MCF 10A (cell line): Measurements from ENCODE around the gene RASAL1. TPM values are rescaled to one million over a fixed set of nuclear protein-coding genes. Genes with fewer than 3 reads are reported as not detected.

Experiments used
- BruUV-seq: library from RNA; stranded (reverse); fragments of 400-500 nt; replicated peaks from 2 replicates; lab custom pipeline; 2021; lab: Mats Ljungman, UMichigan
- CTCF ChIA-PET: fragments of 300-600 bp; sonication (Branson Sonifier 250); formaldehyde crosslinking; extraction: SDS; loops from one replicate; lab custom pipeline; 2021; ENCODE audit warnings: antibody characterized with exemption, inconsistent platforms; lab: Yijun Ruan, JAX
- POLR2A ChIA-PET: fragments of 300-600, 350-650 bp; sonication (Branson Sonifier 250); formaldehyde crosslinking; extraction: SDS; loops from one replicate; lab custom pipeline; 2020; ENCODE audit warnings: antibody characterized with exemption, inconsistent platforms; lab: Yijun Ruan, JAX
- DNase-seq: peaks from one replicate; pipeline ENCODE4 v3.0.0-alpha.2; 2018; ENCODE audit not compliant: unreplicated experiment
- H3K27ac Mint-ChIP-seq: one replicate; pipeline ENCODE4 v1.8.0; 2022; ENCODE audit warnings: mild to moderate bottlenecking, low read depth, mixed read lengths; ENCODE audit not compliant: unreplicated experiment
- H3K27me3 Mint-ChIP-seq: one replicate; pipeline ENCODE4 v1.8.0; 2022; ENCODE audit warnings: mixed read lengths; ENCODE audit not compliant: insufficient read depth, unreplicated experiment
- H3K36me3 Mint-ChIP-seq: one replicate; pipeline ENCODE4 v1.8.0; 2022; ENCODE audit warnings: mild to moderate bottlenecking, moderate library complexity, mixed read lengths; ENCODE audit not compliant: insufficient read depth, unreplicated experiment
- H3K4me1 Mint-ChIP-seq: one replicate; pipeline ENCODE4 v1.8.0; 2022; ENCODE audit warnings: mixed read lengths; ENCODE audit not compliant: insufficient read depth, unreplicated experiment
- H3K4me3 Mint-ChIP-seq: one replicate; pipeline ENCODE4 v1.8.0; 2022; ENCODE audit warnings: mild to moderate bottlenecking, moderate library complexity, mixed read lengths; ENCODE audit not compliant: unreplicated experiment
- H3K9me3 Mint-ChIP-seq: one replicate; pipeline ENCODE4 v1.8.0; 2022; ENCODE audit warnings: mixed read lengths; ENCODE audit not compliant: unreplicated experiment
- CTCF ChIP-seq: fragments of 200-600 bp; IDR thresholded peaks from one replicate; pipeline ENCODE4 v1.8.0; 2022; ENCODE audit warnings: antibody characterized with exemption, mild to moderate bottlenecking; ENCODE audit not compliant: unreplicated experiment
- intact Hi-C: fragments of 100-400 bp; cut with micrococcal nuclease; formaldehyde crosslinking; loops from 2 replicates; pipeline ENCODE4 v1.14.1; 2022
- total RNA-seq: library from RNA; stranded (reverse); gene quantifications from 2 replicates; pipeline ENCODE4 v1.2.3, GENCODE V29; 2022

RASAL1 gene
- total RNA-seq, 1 experiment from 2014 or later: not detected

DNA sequence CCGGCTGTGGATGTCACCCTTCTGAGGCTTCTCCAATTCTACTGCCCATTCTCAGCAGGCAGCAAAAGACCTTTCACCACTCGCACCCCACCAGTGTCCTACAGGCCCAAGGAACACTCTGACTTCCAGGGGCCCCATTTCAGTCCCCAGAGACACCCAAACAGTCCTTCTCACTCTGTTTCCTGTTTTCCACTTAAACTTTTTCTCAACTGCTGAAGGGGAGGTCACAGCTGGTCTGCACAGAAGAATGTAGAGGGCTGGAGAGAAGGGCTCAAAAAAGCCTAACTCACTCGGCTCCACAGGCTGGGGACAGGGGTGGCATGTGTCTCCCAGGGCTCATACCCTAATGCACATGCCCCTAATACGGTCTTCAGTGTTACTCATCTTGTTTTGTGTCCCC lies 83.2 kb downstream of the RASAL1 start:
- POLR2A ChIA-PET: no interaction called here
- Mint-ChIP-seq H3K4me1 (no peaks in the 10 kb centered on the region), H3K9me3 (no peaks in the 10 kb centered on the region), H3K27me3 (peaks cover 47% of the 10 kb centered on the region), H3K27ac (no peak overlapping the region), H3K4me3 (no peak overlapping the region), H3K36me3 (no peaks in the 10 kb centered on the region)
- intact Hi-C loops: no loop called here
- DNase-seq: no peak
- BruUV-seq: no TSS peak
- no peak for TF ChIP-seq CTCF
- CTCF ChIA-PET: interaction anchor here (0.6 kb wide), 1 partner anchor 21 kb away, joined by 3 read pairs; no protein-coding TSS in a partner anchor

DNA sequence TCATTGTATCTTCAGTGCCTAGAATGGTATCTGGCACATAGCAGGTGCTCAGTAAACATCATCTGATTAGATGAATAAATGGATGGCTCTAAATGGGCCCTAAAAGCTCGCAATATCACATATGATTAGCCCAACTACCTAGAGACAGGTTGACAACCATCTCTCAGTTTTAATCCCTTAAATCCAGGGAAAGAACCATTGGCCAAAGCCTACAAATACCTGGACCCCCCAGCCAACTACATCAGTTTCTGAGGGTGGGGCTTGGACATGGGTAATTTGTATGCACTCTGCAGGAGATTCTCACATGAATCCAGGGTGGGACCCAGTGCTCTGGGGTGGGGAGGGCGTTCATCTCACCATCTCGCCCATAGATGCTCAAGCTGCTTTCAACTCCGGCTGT lies 83.8 kb downstream of the RASAL1 start:
- ChIA-PET POLR2A (no interaction called here), CTCF (interaction anchor here (0.7 to 5.0 kb wide), 3 partner anchors 47 to 388 kb away, joined by 3 to 131 read pairs (median 3); no protein-coding TSS in a partner anchor)
- H3K27ac Mint-ChIP-seq: no peak overlapping the region
- BruUV-seq: no TSS peak
- intact Hi-C loops: no loop called here
- no peak overlapping the region for H3K4me3 Mint-ChIP-seq
- no peaks in the 10 kb centered on the region for H3K36me3 Mint-ChIP-seq
- no peak for TF ChIP-seq CTCF
- H3K4me1 Mint-ChIP-seq: no peaks in the 10 kb centered on the region
- peaks cover 47% of the 10 kb centered on the region for H3K27me3 Mint-ChIP-seq
- no peak for DNase-seq
- no peaks in the 10 kb centered on the region for H3K9me3 Mint-ChIP-seq

- Mint-ChIP-seq H3K4me3 (no peak overlapping the region), H3K9me3 (no peaks in the 10 kb centered on the region), H3K4me1 (no peaks in the 10 kb centered on the region), H3K27me3 (peaks cover 41% of the 10 kb centered on the region), H3K36me3 (no peaks in the 10 kb centered on the region), H3K27ac (no peak overlapping the region)
- DNase-seq: no peak
- BruUV-seq: no TSS peak
- ChIA-PET CTCF (interaction anchor here (0.6 to 5.0 kb wide), 5 partner anchors 48 to 204 kb away, joined by 3 to 131 read pairs (median 18); partner anchors contain the start of gene CFAP73), POLR2A (interaction anchor here (0.5 kb wide), 1 partner anchor 760 kb away, joined by 4 read pairs; no protein-coding TSS in a partner anchor)
- no peak for TF ChIP-seq CTCF
- intact Hi-C loops: no loop called here
These were observed 84.8 kb downstream of the RASAL1 start for GRCh38 chr12:113050795-113051194.

GRCh38 chr12:113049976-113050742 lies 85.4 kb downstream of the RASAL1 start:
- ChIA-PET CTCF (interaction anchor here (0.6 to 5.0 kb wide), 8 partner anchors 10 to 204 kb away, joined by 3 to 131 read pairs (median 16); partner anchors contain the start of gene CFAP73), POLR2A (interaction anchor here (0.6 kb wide), 1 partner anchor 36 kb away, joined by 4 read pairs; no protein-coding TSS in a partner anchor)
- no peak for DNase-seq
- no TSS peak for BruUV-seq
- H3K4me1 Mint-ChIP-seq: no peaks in the 10 kb centered on the region
- intact Hi-C loops: loop anchor here (10.0 kb wide), 1 partner anchor 375 kb away; the partner anchor contains the start of gene SDSL
- H3K9me3 Mint-ChIP-seq: no peaks in the 10 kb centered on the region
- H3K4me3 Mint-ChIP-seq: no peak overlapping the region
- peak; percentile 18 for TF ChIP-seq CTCF
- no peaks in the 10 kb centered on the region for H3K36me3 Mint-ChIP-seq
- H3K27me3 Mint-ChIP-seq: peaks cover 35% of the 10 kb centered on the region
- no peak overlapping the region for H3K27ac Mint-ChIP-seq
